Measurements from ENCODE around the gene PDE5A. TPM values are rescaled to one million over a fixed set of nuclear protein-coding genes. Genes with fewer than 3 reads are reported as not detected.

The PDE5A gene
- 5.3 and 5.8 TPM in 2 replicates for total RNA-seq

GRCh38 chr4:119628281-119629141, at the start of gene PDE5A:
PDE5A (minus strand) TSS chr4:119628804; CDS start chr4:119628671, 133 bp downstream.

Measured in epithelial cell of umbilical artery (primary cell).